Naive thymus-derived CD8-positive, alpha-beta T cell (primary cell): ENCODE data around the gene DMP1. TPM values are rescaled to one million over a fixed set of nuclear protein-coding genes. Genes with fewer than 3 reads are reported as not detected.

ENCODE experiments used
- ATAC-seq, 2 donors: fragments of 150-1000 bp; cut with Tn5 transposase in 1 of 2; sonication (Bioruptor Pico), chemical (Tn5 transposase) in 1 of 2; 1 replicate in 1 of 2; 2 replicates in 1 of 2; pipeline ENCODE4 v1.10.0; 2021; ENCODE audit warnings: mild to moderate bottlenecking in 2 of 2, moderate library complexity in 2 of 2
- POLR2A ChIA-PET: fragments of 350-600 bp; sonication (Branson Sonifier 250); formaldehyde crosslinking; loops from one replicate; lab custom pipeline; 2021; ENCODE audit warnings: antibody characterized with exemption; lab: Charles Lee
- DNase-seq, 10 donors: peaks; one replicate each; pipeline versions ENCODE4 v3.0.0 to v3.0.0-alpha.2; 2020 to 2022
- H3K27ac Mint-ChIP-seq, 10 donors: one replicate each; pipeline ENCODE4 v1.8.0; 2020 to 2022; ENCODE audit warnings: mild to moderate bottlenecking in 10 of 10, mixed read lengths in 10 of 10, moderate library complexity in 4 of 10, inconsistent platforms in 1 of 10
- H3K27me3 Mint-ChIP-seq, 5 donors: one replicate each; pipeline ENCODE4 v1.8.0; 2021 to 2022; ENCODE audit warnings: mixed read lengths in 5 of 5
- H3K36me3 Mint-ChIP-seq, 3 donors: one replicate each; pipeline ENCODE4 v1.8.0; 2020 to 2022; ENCODE audit warnings: mixed read lengths in 3 of 3, mild to moderate bottlenecking in 2 of 3, inconsistent platforms in 1 of 3
- H3K4me1 Mint-ChIP-seq, 4 donors: one replicate each; pipeline ENCODE4 v1.8.0; 2021 to 2022; ENCODE audit warnings: mixed read lengths in 4 of 4
- H3K4me3 Mint-ChIP-seq, 10 donors: one replicate each; pipeline ENCODE4 v1.8.0; 2020 to 2022; ENCODE audit warnings: mild to moderate bottlenecking in 10 of 10, mixed read lengths in 10 of 10, moderate library complexity in 6 of 10, inconsistent platforms in 1 of 10
- H3K9me3 Mint-ChIP-seq, 9 donors: one replicate each; pipeline ENCODE4 v1.8.0; 2020 to 2022; ENCODE audit warnings: mixed read lengths in 9 of 9, mild to moderate bottlenecking in 3 of 9, inconsistent platforms in 1 of 9, moderate library complexity in 1 of 9
- polyA plus RNA-seq, 3 donors: library from polyadenylated mRNA; unstranded; fragments of 300-500 nt; fragmentation: Illumina TruSeq; gene quantifications; one replicate each; pipeline ENCODE4 v1.2.3, GENCODE V29; 2021
- total RNA-seq, 8 experiments: library from RNA in 2 of 8; stranded (reverse) in 2 of 8; gene quantifications; one replicate each; pipeline ENCODE4 v1.2.3 and lab custom pipeline; 2021 to 2026

Gene DMP1
- total and polyA plus RNA-seq, 5 experiments from 2014 or later, result not detected

GRCh38 chr4:87697272-87697671 lies 47.2 kb downstream of the DMP1 start:
- no peak overlapping the region for H3K27ac Mint-ChIP-seq
- H3K4me1 Mint-ChIP-seq, result no peaks in the 10 kb centered on the region
- ATAC-seq (no peak), DNase-seq (no peak)
- H3K27me3 Mint-ChIP-seq, result peaks cover 5 to 27% (median 10%) of the 10 kb centered on the region in 5 donors
- peaks cover 0 to 14% (median 0%) of the 10 kb centered on the region in 3 donors for H3K36me3 Mint-ChIP-seq
- POLR2A ChIA-PET, result no interaction called here
- no peak overlapping the region for H3K4me3 Mint-ChIP-seq
- peaks cover 0 to 33% (median 12%) of the 10 kb centered on the region in 9 donors for H3K9me3 Mint-ChIP-seq

GRCh38 chr4:87697945-87698344 lies 47.9 kb downstream of the DMP1 start:
- POLR2A ChIA-PET, result no interaction called here
- DNase-seq (no peak), ATAC-seq (no peak)
- H3K27me3 Mint-ChIP-seq, result peaks cover 5 to 25% (median 10%) of the 10 kb centered on the region in 5 donors
- no peaks in the 10 kb centered on the region for H3K4me1 Mint-ChIP-seq
- no peak overlapping the region for H3K4me3 Mint-ChIP-seq
- H3K27ac Mint-ChIP-seq, result no peak overlapping the region
- peaks cover 0 to 27% (median 6%) of the 10 kb centered on the region in 9 donors for H3K9me3 Mint-ChIP-seq
- peaks cover 0 to 11% (median 0%) of the 10 kb centered on the region in 3 donors for H3K36me3 Mint-ChIP-seq

- POLR2A ChIA-PET, result no interaction called here
- Mint-ChIP-seq H3K4me3 (no peak overlapping the region), H3K27me3 (peaks cover 5 to 21% (median 9%) of the 10 kb centered on the region in 5 donors), H3K36me3 (peaks cover 0 to 6% (median 0%) of the 10 kb centered on the region in 3 donors), H3K9me3 (peaks cover 0 to 22% (median 2%) of the 10 kb centered on the region in 9 donors), H3K27ac (no peak overlapping the region), H3K4me1 (no peaks in the 10 kb centered on the region)
- DNase-seq (no peak), ATAC-seq (no peak)
Measured at GRCh38 chr4:87698394-87698793, 48.3 kb downstream of the DMP1 start.

GRCh38 chr4:87704001-87704400 lies 53.9 kb downstream of the DMP1 start:
- Mint-ChIP-seq H3K4me3 (no peak overlapping the region), H3K9me3 (no peaks in the 10 kb centered on the region), H3K4me1 (no peaks in the 10 kb centered on the region), H3K36me3 (no peaks in the 10 kb centered on the region), H3K27ac (no peak overlapping the region), H3K27me3 (peaks cover 5 to 34% (median 21%) of the 10 kb centered on the region in 5 donors)
- ATAC-seq (no peak), DNase-seq (no peak)
- POLR2A ChIA-PET, result no interaction called here

- Mint-ChIP-seq H3K27ac (no peak overlapping the region), H3K9me3 (peaks cover 0 to 4% (median 0%) of the 10 kb centered on the region in 9 donors), H3K4me1 (no peaks in the 10 kb centered on the region), H3K27me3 (peaks cover 5 to 38% (median 25%) of the 10 kb centered on the region in 5 donors), H3K36me3 (no peaks in the 10 kb centered on the region), H3K4me3 (no peak overlapping the region)
- ATAC-seq (no peak), DNase-seq (no peak)
- POLR2A ChIA-PET, result no interaction called here
Measured at GRCh38 chr4:87707279-87707918, 57.3 kb downstream of the DMP1 start.

Other genes starting within 250 kb of the DMP1 start
- 10 to 100 TPM; 18.1 to 18.8 TPM for gene NUDT9, start 227.7 kb upstream of the DMP1 start, total RNA-seq
- 10 to 100 TPM; 23.3 to 28.1 (median 26.9) TPM for gene NUDT9, start 227.7 kb upstream of the DMP1 start, polyA plus RNA-seq
- gene SPARCL1, start 120.9 kb upstream of the DMP1 start, total RNA-seq, result not detected
- gene SPARCL1, start 120.9 kb upstream of the DMP1 start, polyA plus RNA-seq, result not detected
- not detected for gene DSPP, start 41.8 kb upstream of the DMP1 start, total RNA-seq
- gene DSPP, start 41.8 kb upstream of the DMP1 start, polyA plus RNA-seq, result not detected
- not detected for gene IBSP, start 149.3 kb downstream of the DMP1 start, total RNA-seq
- gene IBSP, start 149.3 kb downstream of the DMP1 start, polyA plus RNA-seq, result not detected
- gene MEPE, start 182.7 kb downstream of the DMP1 start, total RNA-seq, result not detected
- not detected for gene MEPE, start 182.7 kb downstream of the DMP1 start, polyA plus RNA-seq